ENCODE results near the gene RAC2.
A peak's percentile ranks its signal among the peaks of the same experiment; 100 is the strongest.

RAC2 gene

GRCh38 chr22:37281646-37282384, 37.7 kb upstream of the RAC2 start:
- DNase-seq (ENCODE audit: low read depth) = no peak
- H3K4me3 ChIP-seq (ENCODE audit: low read depth, low read length) = peak overlapping the region; percentile 66; the same call in 1 of the 2 replicates
- no peak for TF ChIP-seq CTCF (IDR thresholded peaks at IDR 0.05; ENCODE audit: low read depth, low read length, missing control alignments)

- TF ChIP-seq CTCF (IDR thresholded peaks at IDR 0.05; ENCODE audit: low read depth, low read length, missing control alignments) = no peak
These were observed 37.1 kb upstream of the RAC2 start for GRCh38 chr22:37281195-37281594.

GRCh38 chr22:37280718-37281117, 36.6 kb upstream of the RAC2 start:
- no peak overlapping the region for H3K4me3 ChIP-seq (ENCODE audit: low read depth, low read length)
- DNase-seq (ENCODE audit: low read depth) = no peak
- no peak for TF ChIP-seq CTCF (IDR thresholded peaks at IDR 0.05; ENCODE audit: low read depth, low read length, missing control alignments)

More at GRCh38 chr22:37281195-37281594, 37.1 kb upstream of the RAC2 start:
- no peak for DNase-seq (ENCODE audit: low read depth)
- no peak overlapping the region for H3K4me3 ChIP-seq (ENCODE audit: low read depth, low read length)

GRCh38 chr22:37279331-37280181, 35.5 kb upstream of the RAC2 start:
- no peak for TF ChIP-seq CTCF (IDR thresholded peaks at IDR 0.05; ENCODE audit: low read depth, low read length, missing control alignments)
- H3K4me3 ChIP-seq (ENCODE audit: low read depth, low read length) = no peak overlapping the region
- no peak for DNase-seq (ENCODE audit: low read depth)

- TF ChIP-seq CTCF (IDR thresholded peaks at IDR 0.05; ENCODE audit: low read depth, low read length, missing control alignments) = no peak
- DNase-seq (ENCODE audit: low read depth) = no peak
- H3K4me3 ChIP-seq (ENCODE audit: low read depth, low read length) = no peak overlapping the region
These were observed 34.2 kb upstream of the RAC2 start for GRCh38 chr22:37278261-37278660.

GRCh38 chr22:37277384-37277783, 33.3 kb upstream of the RAC2 start:
- TF ChIP-seq CTCF (IDR thresholded peaks at IDR 0.05; ENCODE audit: low read depth, low read length, missing control alignments) = no peak
- H3K4me3 ChIP-seq (ENCODE audit: low read depth, low read length) = no peak overlapping the region
- DNase-seq (ENCODE audit: low read depth) = no peak

Data from GM12864 (cell line).